HG03280 (cell line): ENCODE data around the gene SUCNR1.
"Not testable (repeated sequence)": the region's sequence is repeated elsewhere in the genome, so short reads cannot be mapped to it uniquely, and the experiment has no call there.

Experiments
- ATAC-seq: cut with Tn5 transposase; IDR thresholded peaks from one replicate; pipeline ENCODE4 v1.9.1; 2021; ENCODE audit warnings: mild to moderate bottlenecking, moderate library complexity; ENCODE audit not compliant: unreplicated experiment

SUCNR1 gene

DNA sequence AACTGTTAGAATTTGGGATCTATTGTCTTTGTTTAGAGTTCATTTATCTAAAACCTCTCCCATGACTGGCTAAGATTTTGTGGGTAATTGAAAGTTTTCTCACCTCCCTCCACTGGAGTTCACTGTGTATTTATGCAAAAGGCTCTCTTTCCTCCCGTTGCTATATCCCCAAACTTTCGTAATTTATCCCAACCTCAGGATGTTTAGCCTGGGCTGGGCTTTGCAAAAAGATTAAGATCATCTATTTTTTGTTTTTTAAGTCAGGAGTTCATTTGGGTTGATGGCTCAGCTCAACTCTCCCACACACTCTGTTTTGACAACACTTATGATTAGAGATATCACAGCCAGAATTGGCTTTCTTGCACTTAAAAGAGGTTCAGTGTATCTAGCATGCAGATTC is 27.0 kb downstream of the SUCNR1 start:
- ATAC-seq, result no peak

DNA sequence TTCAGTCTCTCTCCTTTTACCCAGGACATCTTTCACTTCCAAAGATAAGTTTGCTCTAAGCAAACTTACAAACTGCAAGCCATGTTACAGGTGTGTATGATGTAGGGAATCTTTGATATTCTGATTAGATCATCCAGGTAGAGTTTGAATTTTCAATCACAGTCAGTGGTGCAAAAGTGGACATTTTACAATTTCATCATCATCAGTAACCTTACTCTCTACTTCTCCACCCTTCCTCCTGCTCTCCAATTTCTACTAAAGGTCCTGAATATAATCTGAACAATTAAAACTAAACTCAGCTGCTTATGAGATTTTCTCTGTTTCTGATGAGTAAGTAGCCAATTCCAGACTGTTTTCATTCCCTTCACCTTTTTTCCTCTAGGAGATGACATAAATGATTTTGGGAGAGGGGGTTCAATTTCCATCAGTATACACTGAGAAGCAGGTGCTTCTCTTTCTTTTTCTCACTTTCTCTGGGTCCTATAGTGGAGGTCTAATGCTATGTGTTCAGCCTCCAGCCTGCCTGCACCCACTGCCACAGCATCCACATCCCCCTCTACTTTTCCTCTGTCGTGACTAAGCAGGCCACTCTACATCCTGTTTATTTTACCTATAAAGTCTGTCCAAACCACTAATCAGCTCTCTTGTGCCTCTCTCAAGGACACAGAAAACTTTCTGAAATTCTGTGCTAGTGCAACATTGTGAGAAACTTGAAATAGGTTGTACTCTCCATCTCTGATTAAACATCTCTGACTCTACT is 27.6 kb downstream of the SUCNR1 start:
- no peak for ATAC-seq

DNA sequence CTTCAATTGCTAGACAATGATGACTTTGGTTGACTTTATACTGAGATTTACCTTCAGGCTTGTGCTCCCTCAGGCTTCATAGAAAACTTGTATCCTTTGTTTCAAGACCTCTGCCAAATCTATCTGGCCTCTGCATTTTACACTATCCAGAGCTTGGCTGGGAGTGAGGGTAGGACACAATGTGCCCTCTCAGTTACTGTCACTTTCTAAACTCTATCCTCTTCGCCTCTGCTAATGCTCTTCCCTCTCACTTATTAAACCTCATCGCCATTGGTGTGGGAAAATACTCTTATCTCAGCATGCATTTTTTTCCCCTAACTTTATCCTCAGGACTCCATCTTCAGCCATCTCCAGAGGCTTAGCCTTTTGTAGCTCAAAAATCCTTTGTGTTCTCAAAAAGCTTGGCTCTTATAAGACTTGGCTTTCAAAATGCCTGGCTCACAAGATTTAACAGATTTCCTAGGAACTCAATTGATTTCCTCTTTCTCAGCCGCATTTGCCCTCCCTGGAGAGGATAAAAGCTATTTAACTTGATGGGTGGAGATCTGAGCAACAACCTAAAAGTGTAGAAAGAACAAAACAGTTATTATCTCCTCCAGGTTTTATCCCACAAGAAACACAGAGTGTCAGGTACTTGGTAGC is 28.3 kb downstream of the SUCNR1 start:
- ATAC-seq, result no peak

DNA sequence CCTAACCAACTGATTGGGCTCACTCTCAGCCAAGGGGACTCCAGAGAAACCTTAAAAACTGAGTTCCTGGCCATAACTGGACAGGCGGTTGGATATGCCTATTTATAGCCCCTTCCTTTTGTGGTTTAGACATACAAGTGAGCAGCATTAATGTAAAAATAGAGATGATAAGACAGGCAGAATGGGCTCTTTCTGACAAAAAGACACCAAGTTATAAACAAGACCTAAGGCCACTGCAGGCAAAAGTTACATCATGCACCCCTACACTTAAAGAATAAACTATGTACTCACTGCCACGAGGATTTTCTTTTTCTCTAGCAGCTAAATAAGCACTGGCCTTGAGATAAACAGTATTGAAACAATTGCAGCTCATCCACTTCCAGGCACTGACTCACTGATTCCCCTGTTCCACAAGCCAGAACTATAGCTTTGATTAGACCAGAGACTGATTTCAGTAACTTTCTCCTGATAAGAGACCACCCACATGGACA is 30.1 kb downstream of the SUCNR1 start:
- no peak for ATAC-seq

DNA sequence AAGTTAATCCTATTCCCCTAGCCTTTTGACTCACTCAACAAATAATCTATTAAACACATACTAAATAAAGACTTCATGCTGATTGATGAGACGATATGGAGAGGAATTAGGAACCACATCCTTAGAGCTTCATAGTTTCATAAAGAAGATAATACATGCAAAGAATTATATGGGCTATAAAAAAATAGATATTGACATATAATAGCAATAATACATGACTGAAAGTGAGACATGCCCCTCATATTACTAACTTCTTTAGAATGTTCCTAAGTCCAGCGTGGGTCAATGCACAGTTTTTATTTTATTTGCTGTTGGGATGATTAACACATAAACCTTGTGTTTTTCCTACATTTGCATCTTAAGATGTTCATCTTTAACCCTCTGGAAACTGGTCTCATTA is 32.2 kb downstream of the SUCNR1 start:
- ATAC-seq, result no peak

DNA sequence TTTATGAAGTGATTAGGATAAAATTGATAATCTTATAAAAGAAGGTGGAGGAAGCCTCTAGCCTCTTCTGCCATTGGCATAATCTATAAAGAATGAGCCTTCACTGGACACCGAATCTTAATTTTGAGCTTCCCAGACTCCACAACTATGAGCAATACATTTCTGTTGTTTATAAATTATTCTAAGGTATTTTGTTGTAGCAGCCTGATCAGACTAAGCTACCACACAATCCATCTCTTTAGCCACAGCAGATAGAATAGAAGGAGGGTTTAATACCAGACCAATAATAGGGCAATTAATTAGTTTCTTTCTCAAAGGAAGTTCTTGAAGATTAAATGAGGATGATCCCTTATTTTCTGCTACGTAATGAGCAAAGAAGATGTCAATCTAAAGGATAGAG is 33.3 kb downstream of the SUCNR1 start:
- no peak for ATAC-seq

DNA sequence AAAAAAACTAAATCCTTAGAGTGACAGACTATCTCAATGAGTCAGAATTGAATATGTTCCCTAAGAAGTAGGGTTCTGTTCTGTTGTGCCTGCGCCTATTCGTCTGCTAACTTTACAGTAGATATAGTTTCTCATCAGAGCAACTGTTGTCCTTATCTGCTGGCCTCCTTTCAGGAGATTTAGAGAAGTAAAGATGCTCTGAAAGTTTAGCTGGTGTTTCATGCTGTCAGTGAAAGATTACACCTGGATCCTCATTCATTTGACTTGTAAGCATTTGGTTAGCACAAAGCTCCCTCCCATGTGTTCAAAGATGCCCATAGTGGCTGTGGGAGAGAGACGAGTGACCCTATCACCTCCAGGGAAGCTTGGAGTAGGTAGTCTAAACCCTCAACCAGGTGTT is 35.0 kb downstream of the SUCNR1 start:
- no peak for ATAC-seq

DNA sequence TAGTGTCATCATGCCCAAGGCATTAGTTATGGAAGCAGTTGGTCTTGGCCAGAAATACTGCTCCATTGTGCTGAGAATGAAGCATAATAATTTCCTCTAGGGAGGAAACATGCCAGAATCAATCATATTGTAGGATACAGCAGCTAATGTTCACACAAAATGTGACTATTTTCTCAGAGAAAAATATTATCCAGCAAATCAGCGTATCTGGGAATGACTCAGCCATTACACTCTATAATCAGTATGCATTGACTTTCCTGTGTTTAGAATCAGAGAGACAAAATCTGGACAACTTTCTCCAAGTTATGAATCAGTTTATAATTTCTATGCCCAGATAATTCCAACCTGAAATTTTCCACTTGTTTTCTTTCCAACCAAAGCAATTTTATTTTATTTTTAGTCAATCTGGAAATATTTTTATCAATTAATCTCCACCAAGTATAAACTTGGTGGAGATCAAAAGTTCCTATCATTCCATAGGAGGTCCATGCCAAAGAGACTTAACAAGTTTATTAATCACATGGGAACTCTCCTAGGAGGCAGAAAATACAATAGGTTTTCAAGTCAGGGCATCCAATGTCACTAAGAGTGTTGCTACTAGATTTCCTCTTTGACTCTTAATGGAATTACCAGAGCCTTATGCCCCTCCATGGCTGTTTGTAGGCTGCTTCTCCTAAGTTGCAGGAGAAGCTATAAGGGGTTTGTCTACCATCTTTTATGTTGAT is 36.4 kb downstream of the SUCNR1 start:
- ATAC-seq, result no peak

DNA sequence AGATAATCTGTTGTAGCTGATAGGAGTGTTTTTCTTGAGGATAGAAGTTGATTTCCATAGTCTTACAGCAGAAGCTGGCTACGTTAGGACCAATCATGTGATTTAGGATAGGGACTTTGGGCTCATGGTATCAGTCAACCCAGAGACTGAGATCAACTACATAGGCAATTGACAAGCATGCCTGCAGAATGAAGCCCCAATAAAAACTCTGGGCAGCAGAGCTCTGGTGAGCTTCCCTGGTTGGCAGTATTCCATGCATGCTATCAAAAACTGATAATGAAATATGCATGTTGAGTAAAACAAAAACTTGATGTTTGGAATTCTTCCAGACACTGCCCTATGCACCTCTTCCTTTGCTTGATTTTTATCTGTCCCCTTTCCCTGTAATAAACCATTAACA is 38.0 kb downstream of the SUCNR1 start:
- no peak for ATAC-seq

DNA sequence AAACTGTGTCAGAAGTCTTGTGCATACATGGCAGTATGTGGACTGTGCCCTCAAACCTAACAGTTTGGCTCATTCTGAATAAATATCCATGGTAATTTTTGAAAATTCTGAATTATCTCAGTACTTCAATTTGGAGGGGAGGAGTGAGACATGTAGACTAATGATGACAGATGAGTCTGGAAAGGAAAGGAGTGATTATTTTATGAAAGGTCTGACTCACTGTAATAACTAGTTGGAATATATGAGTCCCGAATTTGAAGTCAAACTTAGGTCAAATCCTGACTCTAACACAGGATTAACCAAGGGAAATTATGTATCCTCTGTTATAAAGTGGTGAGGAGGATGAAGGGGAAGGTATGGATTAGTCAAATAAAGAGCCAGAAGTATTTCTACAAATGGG is 38.6 kb downstream of the SUCNR1 start:
- no peak for ATAC-seq

DNA sequence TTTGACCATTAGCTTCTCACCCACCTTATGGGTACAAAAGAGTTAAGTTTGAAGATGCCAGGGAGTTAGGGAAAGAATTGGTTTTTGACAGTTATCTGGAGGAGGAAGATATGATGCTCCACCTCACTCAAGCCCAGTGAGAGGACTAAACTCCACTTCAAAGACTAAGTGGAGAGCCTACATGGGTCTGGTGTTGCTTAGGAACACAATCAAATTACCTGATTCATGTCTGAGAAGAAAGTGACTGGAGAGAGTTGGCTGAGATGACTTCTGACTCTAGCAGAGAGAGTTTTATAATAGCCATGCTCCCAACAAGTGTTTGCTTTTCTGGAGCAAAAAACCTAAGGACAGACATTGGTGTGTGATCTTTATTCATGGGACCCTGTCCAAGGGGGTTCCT is 43.3 kb downstream of the SUCNR1 start:
- ATAC-seq, result no peak

DNA sequence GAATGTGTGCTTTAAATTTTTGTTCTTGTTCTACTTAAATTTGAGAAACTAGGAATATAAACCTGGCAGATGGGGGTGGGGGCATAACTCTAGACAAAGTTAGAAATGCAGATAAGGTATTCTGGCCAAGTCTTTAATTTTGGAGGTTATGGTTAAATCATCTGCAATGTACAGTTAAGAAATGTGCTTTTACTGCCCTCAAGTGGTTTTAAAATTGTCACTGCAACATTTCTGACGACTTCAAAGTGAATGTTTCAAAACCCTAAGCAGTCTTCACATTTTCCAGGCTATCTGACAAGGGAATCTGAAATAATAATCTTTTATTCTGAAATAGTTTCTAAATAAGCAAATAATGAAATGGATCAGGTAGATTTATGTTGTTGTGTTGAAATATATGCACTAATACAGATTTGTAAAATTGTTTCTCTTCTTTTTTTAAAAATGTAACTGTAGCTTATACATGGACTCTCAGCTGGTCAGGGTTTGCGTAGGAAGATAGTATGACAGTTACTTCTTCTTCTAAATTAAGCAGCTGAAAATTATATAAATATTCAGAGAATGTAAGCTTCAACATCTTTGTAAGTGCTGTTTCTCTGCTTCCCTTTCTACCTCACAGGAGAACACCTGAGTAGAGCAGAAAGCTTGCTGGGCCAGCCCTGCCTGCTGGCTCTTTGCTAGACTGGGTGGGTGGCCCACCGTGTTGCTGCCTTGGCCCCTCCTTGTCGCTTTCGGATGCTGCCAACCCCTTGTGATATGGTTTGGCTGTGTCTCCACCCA is 45.0 kb downstream of the SUCNR1 start:
- ATAC-seq, result no peak

DNA sequence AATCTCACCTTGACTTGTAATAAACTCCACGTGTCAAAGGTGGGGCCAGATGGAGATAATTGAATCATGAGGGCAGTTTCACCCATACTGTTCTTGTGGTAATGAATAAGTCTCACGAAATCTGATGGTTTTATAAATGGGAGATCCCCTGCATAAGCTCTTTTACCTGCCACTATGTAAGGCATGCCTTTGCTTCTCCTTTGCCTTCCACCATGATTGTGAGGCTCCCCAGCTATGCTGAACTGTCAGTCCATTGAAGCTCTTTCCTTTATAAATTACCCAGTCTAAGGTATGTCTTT is 45.5 kb downstream of the SUCNR1 start:
- ATAC-seq, result no peak

DNA sequence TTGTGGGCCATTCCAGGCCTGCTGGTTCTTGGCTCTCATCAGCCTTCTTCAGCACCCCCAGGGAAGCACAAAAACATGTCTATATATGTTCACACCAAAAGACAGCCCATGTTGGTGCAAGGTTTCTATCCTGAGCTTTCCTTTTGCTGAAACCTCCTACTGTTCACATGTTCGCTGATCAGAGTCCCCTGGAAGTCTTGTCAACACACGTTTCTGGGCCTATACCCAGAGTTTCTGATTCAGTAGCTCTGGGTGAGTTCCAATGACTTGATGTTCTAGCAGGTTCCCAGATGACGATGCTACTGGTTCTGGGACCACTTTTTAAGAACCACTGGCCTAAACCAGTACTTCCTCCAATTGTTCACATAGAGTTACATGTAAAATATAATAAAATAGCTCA is 46.0 kb downstream of the SUCNR1 start:
- ATAC-seq, result no peak

DNA sequence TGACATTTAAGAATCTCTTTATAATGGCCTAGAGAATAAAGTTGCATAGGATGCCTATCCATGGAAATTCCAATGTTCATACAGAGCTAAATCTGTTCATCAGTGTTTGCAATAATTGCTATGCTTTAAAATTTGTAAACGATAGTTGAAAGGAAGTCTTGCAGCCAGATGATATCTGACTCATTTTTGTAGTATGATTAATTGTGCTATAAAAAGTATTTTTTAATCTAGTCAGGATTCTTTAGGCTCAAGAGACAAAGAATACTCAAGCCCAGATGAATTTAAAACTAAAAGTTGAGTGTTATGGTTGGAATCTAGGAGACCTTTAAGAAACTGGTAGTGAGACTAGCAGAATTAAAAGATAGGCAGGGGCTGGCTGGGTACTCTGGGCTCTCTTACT is 50.5 kb downstream of the SUCNR1 start:
- no peak for ATAC-seq

DNA sequence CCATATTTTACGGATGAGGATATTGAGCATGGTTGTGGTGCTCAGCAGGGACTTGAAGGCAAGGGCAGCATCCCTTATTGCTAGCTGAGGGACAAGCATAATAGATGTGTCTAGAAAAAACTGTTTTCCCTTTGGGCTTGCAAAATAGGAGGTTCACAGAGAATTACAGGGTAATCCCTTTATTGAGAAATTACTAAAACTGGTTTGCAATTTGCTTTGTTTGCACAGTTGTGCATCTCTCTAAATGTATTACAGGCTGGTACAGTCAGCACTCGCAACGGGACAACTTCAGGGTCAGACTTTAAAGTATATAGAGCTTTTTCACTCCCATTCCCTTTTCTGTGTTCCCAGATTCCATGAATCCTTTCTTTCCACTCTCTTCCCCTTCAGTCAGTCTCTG is 51.3 kb downstream of the SUCNR1 start:
- ATAC-seq, result no peak

DNA sequence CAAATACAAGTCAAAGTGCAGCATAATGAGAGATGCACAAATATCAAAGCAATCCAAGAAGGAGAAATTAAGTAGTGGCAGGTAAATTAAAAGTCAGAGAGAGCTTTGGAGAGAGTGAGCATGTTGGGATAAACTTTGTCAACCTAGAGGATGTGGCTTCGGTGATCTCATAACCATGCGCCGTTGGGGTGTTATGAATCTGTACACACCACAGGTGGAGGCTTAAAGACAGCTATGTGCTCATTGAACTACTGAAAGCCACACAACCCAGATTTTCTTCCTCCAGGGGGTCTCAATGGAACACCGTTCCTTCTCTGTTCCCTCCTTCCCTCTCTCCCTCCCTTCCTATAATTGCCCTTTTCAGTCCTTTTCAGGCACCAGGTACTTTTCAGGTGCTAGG is 52.0 kb downstream of the SUCNR1 start:
- ATAC-seq, result no peak

DNA sequence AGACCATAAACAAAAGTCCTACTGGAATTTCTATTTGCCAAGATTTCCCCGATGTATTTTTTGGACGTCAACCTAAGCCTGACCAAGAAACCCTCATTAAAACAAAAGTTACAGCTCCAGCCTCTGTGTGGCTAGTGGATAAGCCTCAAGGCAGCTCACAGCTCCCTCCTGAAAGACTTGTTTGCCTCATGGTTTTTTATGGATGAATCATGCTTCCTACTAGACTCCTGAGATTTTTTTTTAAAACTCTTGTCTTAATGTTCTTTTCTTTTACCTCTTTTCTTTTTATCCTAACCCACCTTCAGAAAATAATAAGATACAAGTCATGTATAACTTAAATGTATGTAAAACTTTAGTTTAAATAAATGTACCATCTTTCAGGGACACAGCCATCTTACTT is 52.4 kb downstream of the SUCNR1 start:
- no peak for ATAC-seq

DNA sequence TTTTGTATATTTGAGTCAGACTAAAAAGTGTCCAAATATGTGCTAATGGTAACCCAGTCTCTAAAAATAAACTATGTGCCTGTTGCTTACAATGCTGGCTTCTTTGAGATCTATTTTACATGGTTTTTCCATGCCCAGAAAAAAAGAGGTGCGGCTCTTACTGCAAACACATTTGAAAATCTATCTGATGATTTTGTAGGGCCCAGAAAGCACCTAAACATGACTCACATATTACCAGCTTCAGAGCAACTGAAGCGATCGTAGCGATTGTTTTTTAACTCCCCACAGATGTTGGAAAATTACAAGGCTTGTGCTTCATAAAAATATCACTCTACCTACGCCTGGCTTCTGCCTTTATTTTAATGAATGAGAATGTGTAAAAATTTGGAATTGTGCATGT is 53.5 kb downstream of the SUCNR1 start:
- ATAC-seq, result no peak

DNA sequence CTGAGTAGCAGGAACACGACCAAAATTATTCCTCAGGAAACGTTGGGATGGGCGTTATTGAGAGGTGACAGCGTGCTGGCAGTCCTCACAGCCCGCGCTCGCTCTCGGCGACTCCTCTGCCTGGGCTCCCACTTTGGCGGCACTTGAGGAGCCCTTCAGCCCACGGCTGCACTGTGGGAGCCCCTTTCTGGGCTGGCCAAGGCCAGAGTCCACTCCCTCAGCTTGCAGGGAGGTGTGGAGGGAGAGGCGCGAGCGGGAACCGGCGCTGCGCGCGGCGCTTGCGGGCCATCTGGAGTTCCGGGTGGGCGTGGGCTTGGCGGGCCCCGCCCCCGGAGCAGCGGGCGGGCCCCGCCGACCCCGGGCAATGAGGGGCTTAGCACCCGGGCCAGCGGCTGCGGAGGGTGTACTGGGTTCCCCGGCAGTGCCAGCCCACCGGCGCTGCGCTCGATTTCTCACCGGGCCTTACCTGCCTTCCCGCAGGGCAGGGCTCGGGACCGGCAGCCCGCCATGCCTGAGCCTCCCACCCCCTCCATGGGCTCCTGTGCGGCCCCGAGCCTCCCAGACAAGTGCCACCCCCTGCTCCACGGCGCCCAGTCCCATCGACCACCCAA is 54.6 kb downstream of the SUCNR1 start:
- not testable (repeated sequence) for ATAC-seq

DNA sequence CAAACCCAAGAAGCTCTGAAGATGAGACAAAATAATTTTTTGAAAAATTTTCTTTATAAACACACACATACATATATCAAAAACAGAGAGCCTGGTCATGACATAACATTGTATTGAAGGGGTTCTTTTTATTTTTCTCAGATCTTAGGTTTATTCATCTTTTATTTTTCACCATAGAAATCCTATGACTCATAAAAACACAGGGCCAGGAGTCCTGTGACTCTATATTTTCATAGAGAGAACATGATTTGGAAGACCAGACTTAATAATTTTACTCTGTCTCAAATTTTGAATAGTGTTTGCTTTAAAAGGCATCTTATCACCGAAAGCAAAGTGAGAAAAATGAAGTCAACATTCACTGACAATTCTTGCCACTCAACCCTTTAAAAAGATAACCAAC is 57.7 kb downstream of the SUCNR1 start:
- ATAC-seq, result no peak
